IMR-90 (cell line): Measurements from ENCODE around the gene ZNF761. TPM values are rescaled to one million over a fixed set of nuclear protein-coding genes. Genes with fewer than 3 reads are reported as not detected.
A peak's percentile ranks its signal among the peaks of the same experiment; 100 is the strongest.
"Not testable (repeated sequence)": the region's sequence is repeated elsewhere in the genome, so short reads cannot be mapped to it uniquely, and the experiment has no call there.

Source experiments
- ATAC-seq: fragments of 200-7000 bp; cut with Tn5 transposase; 2 replicates; pipeline ENCODE4 v1.9.1; 2020; ENCODE audit warnings: low read depth, mild to moderate bottlenecking, moderate library complexity
- BruUV-seq: library from RNA; stranded (reverse); fragments of 400-500 nt; replicated peaks from 2 replicates; lab custom pipeline; 2021; lab: Mats Ljungman, UMichigan
- CTCF ChIA-PET: fragments of 300-600 bp; formaldehyde crosslinking; extraction: SDS; loops from one replicate; lab custom pipeline; 2021; ENCODE audit warnings: antibody characterized with exemption; lab: Yijun Ruan, JAX
- POLR2A ChIA-PET: fragments of 300-600 bp; sonication (Branson Sonifier 250); formaldehyde crosslinking; loops from one replicate; lab custom pipeline; 2022; ENCODE audit warnings: antibody characterized with exemption; ENCODE audit not compliant: unreplicated experiment; lab: Charles Lee
- DNase-seq: peaks from one replicate; pipeline ENCODE4 v3.0.0; 2013
- H2AFZ ChIP-seq: replicated peaks from 2 replicates; pipeline ENCODE3; 2013; ENCODE audit warnings: low read length, mild to moderate bottlenecking; ENCODE audit not compliant: poor library complexity
- H2AK5ac ChIP-seq: 2 replicates; pipeline ENCODE4 v1.6.1; 2013; ENCODE audit warnings: low read depth, low read length, inconsistent platforms
- H2AK9ac ChIP-seq: replicated peaks from 2 replicates; pipeline ENCODE3; 2013; ENCODE audit warnings: mild to moderate bottlenecking, low read depth, low read length, moderate library complexity; ENCODE audit not compliant: poor library complexity
- H2BK120ac ChIP-seq: 2 replicates; pipeline ENCODE4 v1.6.1; 2013; ENCODE audit warnings: low read depth, low read length, inconsistent platforms
- H2BK15ac ChIP-seq: 3 replicates; pipeline ENCODE4 v1.6.1; 2013; ENCODE audit warnings: low read depth, low read length, inconsistent platforms
- H2BK20ac ChIP-seq: 2 replicates; pipeline ENCODE4 v1.6.1; 2013; ENCODE audit warnings: low read depth, mild to moderate bottlenecking, inconsistent platforms, low read length, moderate library complexity
- H2BK5ac ChIP-seq: 2 replicates; pipeline ENCODE4 v1.6.1; 2013; ENCODE audit warnings: mild to moderate bottlenecking, low read depth, low read length, inconsistent platforms; ENCODE audit not compliant: poor library complexity, severe bottlenecking
- H3K14ac ChIP-seq: replicated peaks from 2 replicates; pipeline ENCODE4 v1.6.1; 2013; ENCODE audit warnings: low read depth, low read length, inconsistent platforms
- H3K18ac ChIP-seq: 2 replicates; pipeline ENCODE4 v1.6.1; 2013; ENCODE audit warnings: low read depth, low read length, control low read depth
- H3K23ac ChIP-seq: 2 replicates; pipeline ENCODE4 v1.6.1; 2013; ENCODE audit warnings: low read depth, low read length, inconsistent platforms
- H3K27ac ChIP-seq: 2 replicates; pipeline ENCODE4 v1.5.1; 2013; ENCODE audit warnings: mild to moderate bottlenecking, control low read depth, low read length; ENCODE audit not compliant: insufficient read depth
- H3K27me3 ChIP-seq: 2 replicates; pipeline ENCODE4 v1.6.1; 2013; ENCODE audit warnings: low read length; ENCODE audit not compliant: control insufficient read depth, insufficient read depth
- H3K36me3 ChIP-seq: 2 replicates; pipeline ENCODE4 v1.6.1; 2013; ENCODE audit warnings: low read length, mixed read lengths; ENCODE audit not compliant: control insufficient read depth, insufficient read depth
- H3K4ac ChIP-seq: 2 replicates; pipeline ENCODE4 v1.6.1; 2013; ENCODE audit warnings: low read depth, low read length, inconsistent platforms
- H3K4me1 ChIP-seq: 2 replicates; pipeline ENCODE4 v1.6.1; 2013; ENCODE audit warnings: low read length, mixed read lengths; ENCODE audit not compliant: control insufficient read depth, insufficient read depth
- H3K4me2 ChIP-seq: 2 replicates; pipeline ENCODE4 v1.6.1; 2013; ENCODE audit warnings: low read depth, mild to moderate bottlenecking, control low read depth, low read length, moderate library complexity
- H3K4me3 ChIP-seq: 2 replicates; pipeline ENCODE4 v1.5.1; 2013; ENCODE audit warnings: low read depth, mild to moderate bottlenecking, control low read depth, low read length, moderate library complexity; ENCODE audit not compliant: insufficient read depth
- H3K56ac ChIP-seq: 2 replicates; pipeline ENCODE4 v1.6.1; 2013; ENCODE audit warnings: low read length, inconsistent platforms; ENCODE audit not compliant: insufficient read depth; ENCODE audit errors: extremely low read depth
- H3K79me1 ChIP-seq, 2 experiments: 2 replicates each; pipeline ENCODE4 v1.6.1; 2013; ENCODE audit warnings: low read length in 2 of 2, inconsistent platforms in 1 of 2, low read depth in 1 of 2
- H3K9ac ChIP-seq: 2 replicates; pipeline ENCODE4 v1.6.1; 2013; ENCODE audit warnings: low read depth, low read length, control low read depth
- H3K9me1 ChIP-seq: 2 replicates; pipeline ENCODE4 v1.6.1; 2013; ENCODE audit warnings: low read length, inconsistent platforms; ENCODE audit not compliant: insufficient read depth
- H3K9me3 ChIP-seq: 2 replicates; pipeline ENCODE4 v1.6.1; 2013; ENCODE audit warnings: low read length; ENCODE audit not compliant: control insufficient read depth, insufficient read depth
- H4K20me1 ChIP-seq: 2 replicates; pipeline ENCODE4 v1.6.1; 2013; ENCODE audit warnings: low read length, inconsistent platforms; ENCODE audit not compliant: insufficient read depth
- H4K5ac ChIP-seq: 2 replicates; pipeline ENCODE4 v1.6.1; 2013; ENCODE audit warnings: mild to moderate bottlenecking, low read depth, low read length, control low read depth
- H4K8ac ChIP-seq, 2 experiments: 2 replicates each; pipeline ENCODE4 v1.6.1; 2013; ENCODE audit warnings: low read depth in 2 of 2, low read length in 2 of 2, control low read depth in 1 of 2, inconsistent platforms in 1 of 2
- H4K91ac ChIP-seq: 2 replicates; pipeline ENCODE4 v1.6.1; 2013; ENCODE audit warnings: low read depth, low read length, inconsistent platforms; ENCODE audit not compliant: insufficient read depth
- WGBS, 2 experiments: methylation state at CpG; one replicate each; pipeline versions ENCODE4 v1.1.5 to v1.1.7; 2013; ENCODE audit warnings: missing lambda C conversion rate in 2 of 2; ENCODE audit not compliant: insufficient read length in 1 of 2; ENCODE audit errors: extremely low coverage in 2 of 2; 5-methylcytosine and 5-hydroxymethylcytosine counted together
- dilution Hi-C: fragments of 300-500 bp; cut with HindIII; formaldehyde crosslinking; loops from one replicate; pipeline ENCODE4 v1.14.3; 2018; ENCODE audit warnings: low sequenced_read_pairs; ENCODE audit not compliant: unreplicated experiment
- in situ Hi-C: fragments of 300-500 bp; cut with MboI; formaldehyde crosslinking; loops from 3 replicates; pipeline ENCODE4 v1.14.3; 2019; ENCODE audit warnings: low sequenced_read_pairs, inconsistent platforms, mixed read lengths
- intact Hi-C: fragments of 100-400 bp; cut with micrococcal nuclease; formaldehyde crosslinking; loops from 2 replicates; pipeline ENCODE4 v1.10.0; 2022
- polyA plus RNA-seq, 3 experiments: library from polyadenylated mRNA; depleted of rRNA; stranded (reverse); fragments of >200 nt; gene quantifications; 2 replicates each; pipeline ENCODE4 v1.2.3, GENCODE V29; 2012; ENCODE audit warnings: low replicate concordance in 1 of 3
- total RNA-seq: library from RNA; depleted of rRNA; stranded (reverse); fragments of >200 nt; gene quantifications from 2 replicates; pipeline ENCODE4 v1.2.3, GENCODE V29; 2012

ZNF761 gene
- total and polyA plus RNA-seq, 2 of the 4 experiments (the other 2 are of a cell fraction), result 7.9 to 21.9 TPM

GRCh38 chr19:53423680-53424079, 8.1 kb upstream of the ZNF761 start:
- H4K20me1 ChIP-seq, H2AK5ac ChIP-seq, H3K4me2 ChIP-seq, H2AK9ac ChIP-seq, H2BK5ac ChIP-seq, H4K5ac ChIP-seq, dilution Hi-C loops, H3K9ac ChIP-seq, H3K56ac ChIP-seq, H4K8ac ChIP-seq, H3K18ac ChIP-seq, POLR2A ChIA-PET, H3K27me3 ChIP-seq, H2BK120ac ChIP-seq, H3K14ac ChIP-seq, H3K9me1 ChIP-seq, H2AFZ ChIP-seq, H3K23ac ChIP-seq, H3K9me3 ChIP-seq, H3K79me1 ChIP-seq, in situ Hi-C loops, BruUV-seq, H3K4ac ChIP-seq, CTCF ChIA-PET, H3K36me3 ChIP-seq, H3K4me3 ChIP-seq, H2BK15ac ChIP-seq, H3K27ac ChIP-seq, H4K91ac ChIP-seq, H2BK20ac ChIP-seq, H3K4me1 ChIP-seq: not testable (repeated sequence)
- intact Hi-C loops, result loop anchor here (10.0 kb wide), 1 partner anchor 229 kb away; the partner anchor contains the start of gene ZNF665
- no CpG with 5 or more reads among the region's 8 CpGs for WGBS, 2 experiments
- DNase-seq (peak; percentile 16), ATAC-seq (peak; percentile 90)
